Activated CD4-positive, alpha-beta memory T cell treated with anti-CD3 and anti-CD28 coated beads, Interleukin-2, amount 10 ng/mL, durations not matched to agents 7 days and 5 days (primary cell): ENCODE data around the gene KIF21A. TPM values are rescaled to one million over a fixed set of nuclear protein-coding genes. Genes with fewer than 3 reads are reported as not detected.
"Not testable (repeated sequence)": the region's sequence is repeated elsewhere in the genome, so short reads cannot be mapped to it uniquely, and the experiment has no call there.

Experiments used
- CTCF ChIA-PET: fragments of 350-600 bp; sonication (Branson Sonifier 250); formaldehyde crosslinking; loops from one replicate; lab custom pipeline; 2021; ENCODE audit warnings: antibody characterized with exemption, inconsistent platforms; lab: Charles Lee
- POLR2A ChIA-PET: fragments of 350-600 bp; sonication (Branson Sonifier 250); formaldehyde crosslinking; loops from one replicate; lab custom pipeline; 2021; ENCODE audit warnings: antibody characterized with exemption; lab: Charles Lee
- DNase-seq: peaks from one replicate; pipeline ENCODE4 v3.0.0-alpha.2; 2020
- H3K27ac Mint-ChIP-seq: one replicate; pipeline ENCODE4 v1.8.0; 2021; ENCODE audit warnings: mild to moderate bottlenecking, mixed read lengths
- H3K27me3 Mint-ChIP-seq: one replicate; pipeline ENCODE4 v1.8.0; 2021; ENCODE audit warnings: mixed read lengths
- H3K36me3 Mint-ChIP-seq: one replicate; pipeline ENCODE4 v1.8.0; 2021; ENCODE audit warnings: low read depth, mixed read lengths
- H3K4me1 Mint-ChIP-seq: one replicate; pipeline ENCODE4 v1.8.0; 2021; ENCODE audit warnings: mixed read lengths
- H3K4me3 Mint-ChIP-seq: one replicate; pipeline ENCODE4 v1.8.0; 2021; ENCODE audit warnings: mild to moderate bottlenecking, mixed read lengths
- H3K9me3 Mint-ChIP-seq: one replicate; pipeline ENCODE4 v1.8.0; 2021; ENCODE audit warnings: mixed read lengths
- total RNA-seq, 2 experiments: library from RNA; stranded (reverse); gene quantifications; one replicate each; pipeline ENCODE4 v1.2.3, GENCODE V29; 2021

KIF21A gene
- total RNA-seq, 2 experiments from 2014 or later: 18.4 to 19.7 TPM

- ChIA-PET POLR2A (no interaction called here), CTCF (interaction anchor here (0.8 kb wide), 1 partner anchor 9 kb away, joined by 3 read pairs; no protein-coding TSS in a partner anchor)
- H3K4me3 Mint-ChIP-seq: no peak overlapping the region
Observed at GRCh38 chr12:39314547-39314946, 128.4 kb downstream of the KIF21A start.

GRCh38 chr12:39309516-39309915 lies 133.4 kb downstream of the KIF21A start:
- Mint-ChIP-seq H3K4me3 (no peak overlapping the region), H3K27ac (no peak overlapping the region), H3K27me3 (no peaks in the 10 kb centered on the region), H3K9me3 (no peaks in the 10 kb centered on the region), H3K36me3 (peaks cover 9% of the 10 kb centered on the region), H3K4me1 (no peaks in the 10 kb centered on the region)
- CTCF ChIA-PET: no interaction called here
- DNase-seq: no peak
- POLR2A ChIA-PET: no interaction called here

More at GRCh38 chr12:39314547-39314946, 128.4 kb downstream of the KIF21A start:
- Mint-ChIP-seq H3K4me1 (no peaks in the 10 kb centered on the region), H3K27me3 (no peaks in the 10 kb centered on the region), H3K27ac (no peak overlapping the region), H3K9me3 (no peaks in the 10 kb centered on the region), H3K36me3 (peaks cover 2% of the 10 kb centered on the region)
- DNase-seq: no peak

- H3K4me3 Mint-ChIP-seq: no peak overlapping the region
- no peaks in the 10 kb centered on the region for H3K27me3 Mint-ChIP-seq
- H3K9me3 Mint-ChIP-seq: peaks cover 3% of the 10 kb centered on the region
- H3K4me1 Mint-ChIP-seq: peaks cover 6% of the 10 kb centered on the region
- H3K36me3 Mint-ChIP-seq: peaks cover 27% of the 10 kb centered on the region
- CTCF ChIA-PET: no interaction called here
- H3K27ac Mint-ChIP-seq: no peak overlapping the region
- POLR2A ChIA-PET: no interaction called here
- no peak for DNase-seq
Observed at GRCh38 chr12:39301422-39301821, 141.5 kb downstream of the KIF21A start.

- no peak for DNase-seq
- peaks cover 3% of the 10 kb centered on the region for H3K9me3 Mint-ChIP-seq
- no peak overlapping the region for H3K4me3 Mint-ChIP-seq
- POLR2A ChIA-PET: no interaction called here
- H3K27me3 Mint-ChIP-seq: no peaks in the 10 kb centered on the region
- CTCF ChIA-PET: no interaction called here
- peaks cover 6% of the 10 kb centered on the region for H3K4me1 Mint-ChIP-seq
- H3K36me3 Mint-ChIP-seq: peaks cover 28% of the 10 kb centered on the region
- no peak overlapping the region for H3K27ac Mint-ChIP-seq
Observed at GRCh38 chr12:39300799-39301198, 142.1 kb downstream of the KIF21A start.

- peaks cover 18% of the 10 kb centered on the region for H3K36me3 Mint-ChIP-seq
- peaks cover 6% of the 10 kb centered on the region for H3K4me1 Mint-ChIP-seq
- H3K4me3 Mint-ChIP-seq: no peak overlapping the region
- no peak overlapping the region for H3K27ac Mint-ChIP-seq
- ChIA-PET CTCF (no interaction called here), POLR2A (no interaction called here)
- H3K27me3 Mint-ChIP-seq: no peaks in the 10 kb centered on the region
- no peak for DNase-seq
- peaks cover 3% of the 10 kb centered on the region for H3K9me3 Mint-ChIP-seq
Observed at GRCh38 chr12:39297891-39298290, 145.0 kb downstream of the KIF21A start.

GRCh38 chr12:39296496-39296895 lies 146.4 kb downstream of the KIF21A start:
- Mint-ChIP-seq H3K4me3 (no peak overlapping the region), H3K36me3 (peaks cover 18% of the 10 kb centered on the region), H3K9me3 (peaks cover 3% of the 10 kb centered on the region), H3K27ac (no peak overlapping the region), H3K4me1 (peaks cover 6% of the 10 kb centered on the region), H3K27me3 (no peaks in the 10 kb centered on the region)
- no peak for DNase-seq
- ChIA-PET POLR2A (no interaction called here), CTCF (interaction anchor here (1.1 kb wide), 1 partner anchor 24 kb away, joined by 3 read pairs; no protein-coding TSS in a partner anchor)

- not testable (repeated sequence) for H3K4me3 Mint-ChIP-seq
Observed at GRCh38 chr12:39295593-39295992, 147.3 kb downstream of the KIF21A start.

GRCh38 chr12:39294715-39295114 lies 148.2 kb downstream of the KIF21A start:
- ChIA-PET POLR2A (no interaction called here), CTCF (interaction anchor here (1.0 kb wide), 1 partner anchor 22 kb away, joined by 5 read pairs; no protein-coding TSS in a partner anchor)
- H3K4me3 Mint-ChIP-seq: no peak overlapping the region
- H3K27me3 Mint-ChIP-seq: no peaks in the 10 kb centered on the region
- H3K27ac Mint-ChIP-seq: no peak overlapping the region
- DNase-seq: no peak
- peaks cover 6% of the 10 kb centered on the region for H3K4me1 Mint-ChIP-seq
- peaks cover 3% of the 10 kb centered on the region for H3K9me3 Mint-ChIP-seq
- H3K36me3 Mint-ChIP-seq: peaks cover 18% of the 10 kb centered on the region

More at GRCh38 chr12:39295593-39295992, 147.3 kb downstream of the KIF21A start:
- H3K27ac Mint-ChIP-seq, DNase-seq, H3K9me3 Mint-ChIP-seq, H3K4me1 Mint-ChIP-seq, H3K27me3 Mint-ChIP-seq, CTCF ChIA-PET, POLR2A ChIA-PET: not testable (repeated sequence)
- peaks cover 18% of the 10 kb centered on the region for H3K36me3 Mint-ChIP-seq

- Mint-ChIP-seq H3K27me3 (peaks cover 2% of the 10 kb centered on the region), H3K36me3 (peaks cover 7% of the 10 kb centered on the region), H3K27ac (no peak overlapping the region), H3K4me1 (peaks cover 6% of the 10 kb centered on the region), H3K9me3 (peaks cover 3% of the 10 kb centered on the region), H3K4me3 (no peak overlapping the region)
- ChIA-PET CTCF (interaction anchor here (1.5 kb wide), 1 partner anchor 19 kb away, joined by 6 read pairs; no protein-coding TSS in a partner anchor), POLR2A (no interaction called here)
- DNase-seq: no peak
Observed at GRCh38 chr12:39292125-39292630, 150.7 kb downstream of the KIF21A start.

- no peaks in the 10 kb centered on the region for H3K9me3 Mint-ChIP-seq
- peaks cover 14% of the 10 kb centered on the region for H3K27me3 Mint-ChIP-seq
- peaks cover 3% of the 10 kb centered on the region for H3K4me1 Mint-ChIP-seq
- H3K27ac Mint-ChIP-seq: no peak overlapping the region
- H3K4me3 Mint-ChIP-seq: no peak overlapping the region
- no peak for DNase-seq
- CTCF ChIA-PET: no interaction called here
- H3K36me3 Mint-ChIP-seq: no peaks in the 10 kb centered on the region
- POLR2A ChIA-PET: no interaction called here
Observed at GRCh38 chr12:39287817-39288216, 155.1 kb downstream of the KIF21A start.

- DNase-seq: no peak
- Mint-ChIP-seq H3K4me3 (no peak overlapping the region), H3K9me3 (no peaks in the 10 kb centered on the region), H3K36me3 (no peaks in the 10 kb centered on the region), H3K27me3 (peaks cover 14% of the 10 kb centered on the region), H3K4me1 (peaks cover 3% of the 10 kb centered on the region), H3K27ac (no peak overlapping the region)
- CTCF ChIA-PET: interaction anchor here (2.1 kb wide), 1 partner anchor 13 kb away, joined by 12 read pairs; no protein-coding TSS in a partner anchor
- POLR2A ChIA-PET: no interaction called here
Observed at GRCh38 chr12:39287409-39287808, 155.5 kb downstream of the KIF21A start.

GRCh38 chr12:39278426-39278825 lies 164.5 kb downstream of the KIF21A start:
- Mint-ChIP-seq H3K4me1 (peaks cover 4% of the 10 kb centered on the region), H3K27ac (no peak overlapping the region), H3K4me3 (no peak overlapping the region), H3K27me3 (peaks cover 13% of the 10 kb centered on the region), H3K9me3 (no peaks in the 10 kb centered on the region), H3K36me3 (no peaks in the 10 kb centered on the region)
- DNase-seq: no peak
- ChIA-PET CTCF (no interaction called here), POLR2A (no interaction called here)

GRCh38 chr12:39277416-39277815 lies 165.5 kb downstream of the KIF21A start:
- Mint-ChIP-seq H3K27me3 (peaks cover 9% of the 10 kb centered on the region), H3K9me3 (no peaks in the 10 kb centered on the region), H3K27ac (no peak overlapping the region), H3K4me3 (no peak overlapping the region), H3K4me1 (peaks cover 4% of the 10 kb centered on the region), H3K36me3 (no peaks in the 10 kb centered on the region)
- ChIA-PET POLR2A (no interaction called here), CTCF (no interaction called here)
- DNase-seq: no peak

GRCh38 chr12:39275846-39276245 lies 167.1 kb downstream of the KIF21A start:
- peaks cover 4% of the 10 kb centered on the region for H3K4me1 Mint-ChIP-seq
- H3K36me3 Mint-ChIP-seq: no peaks in the 10 kb centered on the region
- H3K9me3 Mint-ChIP-seq: no peaks in the 10 kb centered on the region
- H3K4me3 Mint-ChIP-seq: no peak overlapping the region
- peaks cover 6% of the 10 kb centered on the region for H3K27me3 Mint-ChIP-seq
- ChIA-PET POLR2A (no interaction called here), CTCF (interaction anchor here (3.1 kb wide), 1 partner anchor 10 kb away, joined by 12 read pairs; no protein-coding TSS in a partner anchor)
- no peak for DNase-seq
- no peak overlapping the region for H3K27ac Mint-ChIP-seq
